Endothelial cell of umbilical vein (primary cell): Measurements from ENCODE around the gene FUBP3. TPM values are rescaled to one million over a fixed set of nuclear protein-coding genes. Genes with fewer than 3 reads are reported as not detected.

Experiments
- BruUV-seq: library from RNA; stranded (reverse); fragments of 400-500 nt; replicated peaks from 2 replicates; lab custom pipeline; 2021; lab: Mats Ljungman, UMichigan
- CTCF ChIA-PET: fragments of 300-600, 350-600 bp; sonication (Branson Sonifier 250); formaldehyde crosslinking; loops from one replicate; lab custom pipeline; 2021; ENCODE audit warnings: antibody characterized with exemption, inconsistent platforms; lab: Charles Lee
- POLR2A ChIA-PET: fragments of 300-600, 350-600 bp; sonication (Branson Sonifier 250); formaldehyde crosslinking; loops from one replicate; lab custom pipeline; 2021; ENCODE audit warnings: antibody characterized with exemption, inconsistent platforms; lab: Charles Lee
- DNase-seq: peaks from one replicate; pipeline ENCODE4 v3.0.0-alpha.2; 2011; ENCODE audit warnings: low read depth, low spot score
- FAIRE-seq: peaks from 2 replicates; lab custom pipeline; 2011; peaks lifted over from hg19 to GRCh38; lab: Jason Lieb, UNC
- H2AFZ ChIP-seq: 2 replicates; pipeline ENCODE4 v1.6.0; 2012; ENCODE audit warnings: low read depth, low read length, control low read depth, inconsistent platforms
- H3K27ac ChIP-seq: 2 replicates; pipeline ENCODE4 v1.5.1; 2011; ENCODE audit warnings: low read depth, mild to moderate bottlenecking, control low read depth, low read length, moderate library complexity; ENCODE audit not compliant: insufficient read depth
- H3K27me3 ChIP-seq, 2 experiments: 2 replicates each; pipeline versions ENCODE4 v1.6.0 to v1.6.1; 2011; ENCODE audit warnings: low read length in 2 of 2, mixed read lengths in 1 of 2; ENCODE audit not compliant: control insufficient read depth in 2 of 2, insufficient read depth in 2 of 2
- H3K36me3 ChIP-seq, 2 experiments: 2 replicates in 1 of 2; 3 replicates in 1 of 2; pipeline ENCODE4 v1.5.1; 2011; ENCODE audit warnings: low read length in 2 of 2, mild to moderate bottlenecking in 1 of 2, moderate library complexity in 1 of 2; ENCODE audit not compliant: control insufficient read depth in 2 of 2, insufficient read depth in 2 of 2; ENCODE audit errors: extremely low read depth in 1 of 2
- H3K4me1 ChIP-seq: 3 replicates; pipeline ENCODE4 v1.5.1; 2011; ENCODE audit warnings: mild to moderate bottlenecking, low read length; ENCODE audit not compliant: control insufficient read depth, insufficient read depth; ENCODE audit errors: extremely low read depth
- H3K4me2 ChIP-seq: 2 replicates; pipeline ENCODE4 v1.6.1; 2011; ENCODE audit warnings: low read length, control low read depth, mixed read lengths; ENCODE audit not compliant: insufficient read depth
- H3K4me3 ChIP-seq, 3 experiments: fragments of 200-600 bp in 1 of 3; sonication (generic), shearing (Covaris generic) in 1 of 3; replicated peaks in 1 of 3; 2 replicates each; pipeline ENCODE4 v1.5.1; 2011 to 2016; ENCODE audit warnings: control low read depth in 3 of 3, low read length in 3 of 3, mild to moderate bottlenecking in 2 of 3, inconsistent platforms in 1 of 3, low read depth in 1 of 3, moderate library complexity in 1 of 3; ENCODE audit not compliant: insufficient read depth in 1 of 3
- H3K79me2 ChIP-seq: 2 replicates; pipeline ENCODE4 v1.6.0; 2012; ENCODE audit warnings: low read length, inconsistent platforms; ENCODE audit not compliant: control insufficient read depth, insufficient read depth
- H3K9ac ChIP-seq: replicated peaks from 2 replicates; pipeline ENCODE3; 2011; ENCODE audit warnings: low read length, control low read depth; ENCODE audit not compliant: insufficient read depth; ENCODE audit errors: extremely low read depth
- H3K9me1 ChIP-seq: replicated peaks from 3 replicates; pipeline ENCODE4 v1.6.0; 2011; ENCODE audit warnings: mild to moderate bottlenecking, low read length; ENCODE audit not compliant: control insufficient read depth, insufficient read depth; ENCODE audit errors: extremely low read depth
- H3K9me3 ChIP-seq: replicated peaks from 2 replicates; pipeline ENCODE4 v1.5.1; 2012; ENCODE audit warnings: low read length, inconsistent platforms; ENCODE audit not compliant: control insufficient read depth, insufficient read depth
- H4K20me1 ChIP-seq: replicated peaks from 2 replicates; pipeline ENCODE3; 2011; ENCODE audit warnings: mild to moderate bottlenecking, low read length; ENCODE audit not compliant: control insufficient read depth, insufficient read depth; ENCODE audit errors: extremely low read depth
- EZH2 ChIP-seq: IDR thresholded peaks from 2 replicates; pipeline ENCODE4 v1.6.1; 2012; ENCODE audit warnings: borderline replicate concordance, low read depth, mild to moderate bottlenecking, moderate library complexity, low read length, inconsistent platforms; ENCODE audit not compliant: severe bottlenecking
- GATA2 ChIP-seq: IDR thresholded peaks from 2 replicates; pipeline ENCODE4 v1.7.0; 2011; ENCODE audit warnings: low read depth, mild to moderate bottlenecking, moderate library complexity, mixed read lengths, low read length; ENCODE audit not compliant: insufficient read length, insufficient read depth
- MYC ChIP-seq: IDR thresholded peaks from one replicate; pipeline ENCODE4 v1.6.1; 2011; ENCODE audit warnings: mild to moderate bottlenecking, low read depth, low read length
- POLR2A ChIP-seq: IDR thresholded peaks from 2 replicates; pipeline ENCODE4 v1.6.1; 2012; ENCODE audit warnings: low read depth, mild to moderate bottlenecking, control low read depth, low read length
- POLR2AphosphoS5 ChIP-seq: IDR thresholded peaks from 2 replicates; pipeline ENCODE4 v1.6.1; 2012; ENCODE audit warnings: low read depth, mild to moderate bottlenecking, control low read depth, low read length, moderate library complexity; ENCODE audit not compliant: insufficient read depth
- dilution Hi-C: fragments of 300-500 bp; cut with MboI; formaldehyde crosslinking; loops from one replicate; pipeline ENCODE4 v1.15.0; 2019; ENCODE audit warnings: low sequenced_read_pairs; ENCODE audit not compliant: extremely low pct_ligation_motif_present
- intact Hi-C: fragments of 100-400 bp; cut with micrococcal nuclease; formaldehyde crosslinking; loops from one replicate; pipeline ENCODE4 v1.10.0; 2022
- polyA plus RNA-seq, 4 experiments: library from polyadenylated mRNA; depleted of rRNA in 3 of 4; stranded (reverse) in 3 of 4; unstranded in 1 of 4; fragments of >200 nt; gene quantifications; 2 replicates each; pipeline versions ENCODE4 v1.2.1 to v1.2.3, GENCODE V29; 2011 to 2012; ENCODE audit warnings: missing spikeins in 1 of 4
- total RNA-seq: library from RNA; stranded (reverse); gene quantifications from 2 replicates; pipeline ENCODE4 v1.2.3, GENCODE V29; 2021
- TF ChIP-seq, protein P1 (sequence below), 2 donors: IDR thresholded peaks; 1 replicate in 1 of 2; 2 replicates in 1 of 2; pipeline ENCODE4 v1.5.1; 2011; ENCODE audit warnings: low read length in 2 of 2, mild to moderate bottlenecking in 2 of 2, moderate library complexity in 2 of 2, control low read depth in 1 of 2, inconsistent platforms in 1 of 2, low read depth in 1 of 2; ENCODE audit not compliant: insufficient read depth in 1 of 2; ENCODE audit errors: extremely low read depth in 1 of 2
- TF ChIP-seq, protein P2 (sequence below): IDR thresholded peaks from 2 replicates; pipeline ENCODE4 v1.6.1; 2011; ENCODE audit not compliant: insufficient read depth, insufficient read length

FUBP3 gene
- total and polyA plus RNA-seq, 2 donors (not counting 3 experiments of a cell fraction or from before 2014, with no cell fraction given) = 19.4 to 50.9 TPM

DNA sequence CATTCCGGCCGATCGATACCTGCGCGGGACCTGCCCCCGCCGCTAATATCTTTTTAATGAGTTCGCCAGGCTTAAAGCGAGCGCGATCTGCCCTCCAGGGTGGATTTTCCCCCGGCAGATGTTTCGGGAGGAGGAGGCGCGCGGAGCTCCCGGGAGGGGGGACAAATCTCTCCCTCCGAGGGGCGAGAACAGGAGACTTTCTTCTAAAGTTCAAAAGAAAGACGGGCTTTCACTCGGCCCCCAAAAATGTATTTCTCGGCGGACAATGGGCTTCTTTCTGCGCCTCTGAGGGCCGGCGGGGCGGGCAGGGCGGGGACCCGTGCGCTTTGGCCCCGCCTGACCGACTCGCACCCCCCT lies 80.9 kb downstream of the FUBP3 start:
- dilution Hi-C loops (no loop called here), intact Hi-C loops (no loop called here)
- DNase-seq (no peak), FAIRE-seq (no peak)
- no TSS peak for BruUV-seq
- Histone ChIP-seq H3K4me1 (no peaks in the 10 kb centered on the region), H3K27ac (no peak overlapping the region), H4K20me1 (no peaks in the 10 kb centered on the region), H3K9ac (no peak overlapping the region), H3K4me2 (no peak overlapping the region), H3K79me2 (no peaks in the 10 kb centered on the region), H3K4me3 (no peak overlapping the region), H3K36me3 (no peaks in the 10 kb centered on the region), H3K9me1 (no peaks in the 10 kb centered on the region), H3K9me3 (no peaks in the 10 kb centered on the region), H3K27me3 (peaks cover 77 to 85% of the 10 kb centered on the region in 2 experiments), H2AFZ (no peak overlapping the region)
- POLR2A ChIA-PET = no interaction called here
- CTCF ChIA-PET = no interaction called here
- TF ChIP-seq, protein P1, sequence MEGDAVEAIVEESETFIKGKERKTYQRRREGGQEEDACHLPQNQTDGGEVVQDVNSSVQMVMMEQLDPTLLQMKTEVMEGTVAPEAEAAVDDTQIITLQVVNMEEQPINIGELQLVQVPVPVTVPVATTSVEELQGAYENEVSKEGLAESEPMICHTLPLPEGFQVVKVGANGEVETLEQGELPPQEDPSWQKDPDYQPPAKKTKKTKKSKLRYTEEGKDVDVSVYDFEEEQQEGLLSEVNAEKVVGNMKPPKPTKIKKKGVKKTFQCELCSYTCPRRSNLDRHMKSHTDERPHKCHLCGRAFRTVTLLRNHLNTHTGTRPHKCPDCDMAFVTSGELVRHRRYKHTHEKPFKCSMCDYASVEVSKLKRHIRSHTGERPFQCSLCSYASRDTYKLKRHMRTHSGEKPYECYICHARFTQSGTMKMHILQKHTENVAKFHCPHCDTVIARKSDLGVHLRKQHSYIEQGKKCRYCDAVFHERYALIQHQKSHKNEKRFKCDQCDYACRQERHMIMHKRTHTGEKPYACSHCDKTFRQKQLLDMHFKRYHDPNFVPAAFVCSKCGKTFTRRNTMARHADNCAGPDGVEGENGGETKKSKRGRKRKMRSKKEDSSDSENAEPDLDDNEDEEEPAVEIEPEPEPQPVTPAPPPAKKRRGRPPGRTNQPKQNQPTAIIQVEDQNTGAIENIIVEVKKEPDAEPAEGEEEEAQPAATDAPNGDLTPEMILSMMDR (IDR thresholded peaks at IDR 0.05; ENCODE audit: extremely low read depth in 1 of 2, insufficient read depth in 1 of 2, low read depth in 1 of 2, low read length in 2 of 2) = no peak
- TF ChIP-seq POLR2A = no peak
- no peak for TF ChIP-seq POLR2AphosphoS5
- no peak for TF ChIP-seq GATA2
- TF ChIP-seq, protein P2, sequence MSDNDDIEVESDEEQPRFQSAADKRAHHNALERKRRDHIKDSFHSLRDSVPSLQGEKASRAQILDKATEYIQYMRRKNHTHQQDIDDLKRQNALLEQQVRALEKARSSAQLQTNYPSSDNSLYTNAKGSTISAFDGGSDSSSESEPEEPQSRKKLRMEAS = no peak
- no peak for TF ChIP-seq EZH2
- TF ChIP-seq MYC = no peak
